Stimulated activated CD8-positive, alpha-beta memory T cell treated with anti-CD3 and anti-CD28 coated beads, Interleukin-2, amount 100 ng/mL, for 48 hours (primary cell): Measurements from ENCODE around the gene ALDH1L2.

Experiments used
- DNase-seq, 2 donors: peaks; one replicate each; pipeline ENCODE4 v3.0.0-alpha.2; 2020; ENCODE audit warnings: low read depth in 2 of 2

The ALDH1L2 gene

DNA sequence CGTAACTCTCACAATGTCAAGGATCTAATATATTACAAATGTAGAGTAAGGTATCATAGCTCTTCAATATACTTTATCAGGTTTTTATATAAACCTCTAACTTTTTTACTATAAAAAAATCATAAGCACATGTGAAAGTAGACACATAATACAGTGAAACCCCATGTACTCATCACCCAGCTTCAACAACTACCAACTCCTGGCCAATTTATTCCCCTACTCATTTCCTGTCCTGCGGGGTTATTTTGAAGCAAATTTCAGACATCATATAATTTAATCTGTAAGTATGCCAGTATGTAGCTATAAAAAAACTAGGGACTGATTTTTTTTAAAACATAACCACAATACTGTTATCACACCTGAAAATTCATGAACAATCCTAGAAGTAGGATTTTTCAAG is 50.4 kb downstream of the ALDH1L2 start:
- no peak for DNase-seq

GRCh38 chr12:105032703-105033357 is 51.4 kb downstream of the ALDH1L2 start:
- no peak for DNase-seq

DNA sequence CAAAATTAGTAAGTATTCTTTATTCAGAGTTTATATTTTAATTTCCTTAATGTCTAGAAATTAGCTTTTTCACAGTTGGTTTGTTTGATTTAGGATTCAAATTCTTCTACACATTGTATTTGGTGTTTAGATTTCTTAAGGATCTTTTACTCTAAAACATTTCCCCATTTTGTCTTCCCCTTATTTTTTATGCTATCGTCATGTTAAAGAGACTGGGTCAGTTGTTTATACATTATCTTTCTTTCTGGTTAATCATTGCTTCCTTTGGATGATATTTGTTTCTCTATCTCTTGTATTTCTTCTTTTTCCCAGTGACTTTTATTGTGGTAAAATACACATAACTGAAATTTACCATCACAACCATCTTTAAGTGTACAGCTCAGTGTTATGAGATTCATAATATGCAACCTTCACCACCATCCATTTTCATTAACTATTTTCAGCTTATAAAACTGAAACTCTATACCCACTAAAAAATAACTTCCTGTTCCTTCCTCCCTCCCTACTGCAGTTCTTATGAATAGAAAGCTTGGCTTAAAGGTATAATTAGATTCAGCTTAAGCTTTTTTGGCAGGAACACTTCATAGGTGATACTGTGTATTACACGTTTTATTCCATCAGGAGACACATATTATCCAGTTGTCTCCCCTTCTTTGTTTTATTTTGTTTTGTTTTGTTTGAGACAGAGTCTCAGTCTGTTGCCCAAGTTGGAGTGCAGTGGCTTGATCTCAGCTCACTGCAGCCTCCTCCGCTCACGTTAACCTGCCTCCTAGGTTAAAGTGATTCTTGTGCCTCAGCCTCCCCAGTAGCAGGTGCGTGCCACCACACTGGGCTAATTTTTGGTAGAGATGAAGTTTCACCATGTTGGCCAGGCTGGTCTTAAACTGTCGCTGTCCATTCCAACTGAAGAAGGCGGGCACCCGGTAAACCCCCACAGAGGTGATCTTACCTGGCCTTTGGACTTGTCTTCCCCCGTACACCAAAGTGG is 53.1 kb downstream of the ALDH1L2 start:
- no peak for DNase-seq

DNA sequence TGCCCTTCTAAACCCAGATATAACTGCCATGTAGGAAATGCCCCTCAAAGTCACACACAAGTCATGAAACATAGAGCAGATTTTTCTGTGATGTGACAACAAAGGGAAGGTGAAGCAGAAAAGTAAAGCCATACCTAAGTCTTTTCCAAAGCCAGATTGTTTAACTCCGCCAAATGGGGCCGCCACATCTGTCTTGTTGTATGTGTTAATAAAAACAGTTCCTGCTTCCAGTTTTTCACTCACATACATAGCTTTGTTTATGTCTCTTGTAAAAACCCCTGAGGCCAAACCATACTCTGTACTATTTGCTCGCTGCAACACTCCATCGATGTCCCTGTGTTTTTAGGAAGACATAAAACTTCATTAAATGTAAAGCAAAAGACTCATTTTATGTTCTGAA is 57.8 kb downstream of the ALDH1L2 start:
- DNase-seq = no peak

GRCh38 chr12:105025890-105026289 is 58.4 kb downstream of the ALDH1L2 start:
- no peak for DNase-seq

- no peak for DNase-seq
Measured at GRCh38 chr12:105024928-105025327, 59.3 kb downstream of the ALDH1L2 start.

DNA sequence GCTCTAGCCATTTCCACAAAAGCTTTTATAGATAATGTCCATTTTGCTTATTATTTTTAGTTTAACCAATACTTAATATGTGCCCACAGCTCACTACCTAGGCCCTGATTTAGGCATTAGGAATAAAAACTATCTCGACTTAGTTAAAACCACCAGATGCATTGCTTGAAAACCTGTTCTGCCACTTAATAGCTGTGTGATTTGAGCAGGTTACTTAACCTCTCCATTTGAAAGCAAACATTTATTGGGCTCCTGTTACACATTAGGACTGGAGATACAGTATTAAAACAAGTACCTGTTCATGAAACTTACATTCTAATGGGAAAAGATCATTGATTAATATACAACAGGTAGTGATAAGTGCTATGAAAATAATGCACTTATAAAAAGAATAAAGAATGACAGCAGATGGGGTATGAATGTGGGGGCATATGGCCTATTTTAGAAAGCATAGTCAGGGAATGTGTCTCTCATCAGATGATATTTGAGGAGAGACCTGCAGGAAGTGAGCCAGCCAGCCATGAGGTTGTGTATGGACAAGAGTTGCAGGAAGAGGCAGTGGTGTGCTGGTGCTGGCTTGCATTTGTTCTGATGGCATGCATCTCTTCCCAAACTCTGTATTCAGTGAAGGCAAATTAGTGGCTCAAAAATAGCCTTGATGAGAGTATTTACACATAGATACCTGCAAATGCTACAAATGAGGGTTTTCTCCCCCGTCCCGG is 63.9 kb downstream of the ALDH1L2 start:
- DNase-seq = no peak

- DNase-seq = no peak
Measured at GRCh38 chr12:105018776-105019175, 65.5 kb downstream of the ALDH1L2 start.

DNA sequence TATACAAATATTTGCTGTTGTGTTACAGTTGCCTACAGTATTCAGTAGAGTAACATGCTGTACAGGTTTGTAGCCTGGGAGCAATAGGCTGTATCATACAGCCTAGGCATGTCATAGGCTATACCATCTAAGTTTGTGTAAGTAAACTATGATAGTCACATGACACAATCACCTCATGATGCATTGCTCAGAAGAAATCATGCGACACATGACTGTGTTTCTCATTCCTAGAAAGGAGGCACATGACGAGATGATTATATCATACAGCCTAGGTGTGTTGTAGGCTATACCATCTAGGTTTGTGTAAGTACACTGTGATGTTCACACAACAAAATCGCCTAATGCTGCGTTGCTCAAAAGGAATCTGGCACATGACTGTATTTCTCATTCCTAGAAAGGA is 66.2 kb downstream of the ALDH1L2 start:
- no peak for DNase-seq

GRCh38 chr12:105015543-105015942 is 68.7 kb downstream of the ALDH1L2 start:
- no peak for DNase-seq

GRCh38 chr12:105014603-105015002 is 69.7 kb downstream of the ALDH1L2 start:
- DNase-seq = no peak

DNA sequence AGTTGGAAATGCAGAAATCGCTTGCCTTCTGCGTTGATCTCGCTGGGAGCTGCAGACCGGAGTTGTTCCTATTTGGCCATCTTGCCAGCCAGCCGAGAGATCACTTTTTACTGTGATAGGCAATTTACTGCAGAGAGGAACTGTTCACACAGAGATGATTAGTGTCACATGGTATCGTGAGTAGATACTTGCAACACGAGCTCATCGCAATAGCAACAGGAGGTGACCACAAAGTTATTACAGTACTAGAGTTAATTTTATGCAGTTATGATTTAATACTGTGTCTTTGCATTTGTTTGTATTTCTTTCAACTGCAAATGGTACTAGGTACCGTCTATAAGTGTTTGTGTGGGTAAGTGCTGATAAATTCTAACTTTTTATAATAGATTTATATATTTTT is 70.4 kb downstream of the ALDH1L2 start:
- DNase-seq = no peak

GRCh38 chr12:105001476-105001875 is 82.8 kb downstream of the ALDH1L2 start:
- no peak for DNase-seq

DNA sequence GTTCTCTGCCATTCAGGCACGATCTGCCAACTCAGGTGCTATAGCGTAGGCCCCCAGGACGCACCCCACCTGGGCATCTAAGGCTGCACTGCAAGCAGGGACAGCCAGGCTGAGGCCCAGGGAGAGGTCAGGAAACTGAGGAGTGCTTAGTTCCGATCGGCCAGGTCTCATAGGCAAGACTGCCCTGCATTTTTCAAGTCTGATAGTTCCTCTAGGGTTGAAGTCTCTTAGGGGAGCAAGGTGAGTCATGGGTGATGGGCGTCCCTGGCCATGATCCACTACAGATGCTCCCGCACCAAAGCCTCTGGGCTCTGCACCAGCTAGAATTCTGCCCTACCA is 84.9 kb downstream of the ALDH1L2 start:
- DNase-seq = no peak

DNA sequence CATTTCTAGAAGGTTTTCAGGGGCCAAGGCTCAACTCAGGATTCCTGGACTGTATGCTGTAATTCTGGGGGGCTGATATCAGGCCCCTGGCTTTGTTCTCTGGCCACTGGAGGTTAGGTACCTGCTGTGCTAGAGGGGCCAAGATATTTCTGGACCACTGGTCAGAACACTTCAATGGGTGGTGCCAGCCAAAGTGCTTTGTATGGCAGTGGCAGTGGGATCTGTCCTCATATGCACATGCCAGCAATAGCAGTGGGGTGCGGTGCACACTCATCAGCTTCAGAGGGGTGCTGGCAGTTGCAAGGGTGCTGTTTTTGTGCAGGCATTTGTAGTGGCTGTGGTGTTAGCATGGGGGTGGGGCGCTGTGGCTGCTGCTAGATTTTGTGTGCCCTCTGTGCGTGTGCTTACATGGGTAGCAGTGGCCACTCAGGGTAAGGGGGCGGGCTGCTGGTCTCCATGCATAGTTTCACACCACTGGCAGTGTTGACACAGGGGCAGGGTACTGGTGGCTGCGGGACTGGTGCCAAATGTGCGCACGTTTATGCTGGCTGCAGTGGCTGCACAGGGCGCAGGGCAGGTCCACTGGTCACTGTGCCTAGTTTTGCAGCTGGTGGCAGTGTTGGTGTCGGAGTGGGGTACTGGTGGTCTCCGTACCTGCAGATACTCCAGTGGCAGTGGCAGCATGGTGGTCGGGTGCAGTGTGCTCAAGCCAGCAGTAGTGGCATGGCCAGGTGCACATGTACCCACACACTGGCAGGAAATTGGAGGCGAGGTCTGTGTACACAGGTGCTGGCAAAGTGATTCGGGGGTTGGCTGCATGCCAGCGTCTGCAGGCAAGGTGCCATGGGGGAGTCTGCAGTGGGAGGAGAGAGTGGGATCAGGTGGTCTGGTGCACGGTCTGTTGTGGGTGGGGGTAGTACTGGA is 85.6 kb downstream of the ALDH1L2 start:
- DNase-seq = no peak

DNA sequence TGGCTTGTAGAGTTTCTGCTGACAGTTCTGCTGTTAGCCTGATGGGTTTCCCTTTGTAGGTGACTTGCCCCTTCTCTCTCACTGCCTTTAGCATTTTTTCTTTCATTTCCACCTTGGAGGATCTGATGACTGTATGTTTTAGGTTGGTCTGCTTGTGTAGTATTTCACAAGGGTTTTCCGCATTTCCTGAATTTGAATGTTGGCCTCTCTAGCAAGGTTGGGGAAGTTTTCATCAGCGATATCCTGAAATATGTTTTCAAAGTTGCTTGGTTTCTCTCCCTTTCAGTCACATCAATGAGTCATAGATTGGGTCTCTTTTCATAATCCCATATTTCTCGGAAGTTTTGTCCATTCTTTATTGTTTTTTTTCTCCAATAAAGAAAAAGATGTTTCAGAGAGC is 86.7 kb downstream of the ALDH1L2 start:
- no peak for DNase-seq

GRCh38 chr12:104994336-104994735 is 89.9 kb downstream of the ALDH1L2 start:
- DNase-seq = no peak

DNA sequence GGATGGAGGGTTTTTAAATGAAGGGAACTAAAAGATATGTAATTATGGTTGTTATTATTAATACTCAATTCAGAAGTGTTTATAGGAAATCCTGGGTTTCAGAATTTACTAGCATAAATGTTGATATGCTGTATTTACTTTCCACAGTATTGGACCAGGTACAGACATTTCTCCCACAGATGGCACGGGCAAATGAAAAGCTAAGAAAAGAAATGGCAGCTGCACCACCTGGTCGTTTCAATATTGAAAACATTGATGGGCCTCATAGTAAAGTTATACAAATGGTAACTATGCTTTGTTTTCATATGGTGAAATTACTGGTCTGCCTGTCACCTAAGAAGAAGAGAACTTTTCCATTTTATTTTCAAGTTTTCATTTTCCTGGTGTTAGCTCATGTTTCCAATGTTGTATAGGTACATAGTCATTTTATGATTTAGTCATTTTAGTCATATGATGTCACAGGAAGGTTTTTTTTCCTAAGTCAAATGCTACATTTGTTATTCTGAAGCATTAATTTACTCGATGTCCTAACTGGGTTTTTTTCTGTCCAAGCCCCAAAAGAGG is 92.6 kb downstream of the ALDH1L2 start:
- DNase-seq = no peak

- no peak for DNase-seq
Measured at GRCh38 chr12:104990950-104991349, 93.3 kb downstream of the ALDH1L2 start.

GRCh38 chr12:104986022-104986941 is 98.0 kb downstream of the ALDH1L2 start, which contains the start of gene NOPCHAP1:
Gene NOPCHAP1, plus strand, starts transcription at chr12:104986316. Its CDS starts 37 bp downstream, at chr12:104986353.
- peak; percentile 81 to 85 for DNase-seq
